HepG2 (cell line): ENCODE data around the gene GPC6. TPM values are rescaled to one million over a fixed set of nuclear protein-coding genes. Genes with fewer than 3 reads are reported as not detected.

Experiments used
- ATAC-seq: fragments of 200-7000 bp; cut with Tn5 transposase; 3 replicates; pipeline ENCODE4 v1.9.1; 2020; ENCODE audit warnings: mild to moderate bottlenecking, moderate library complexity
- BruUV-seq: library from RNA; stranded (reverse); fragments of 400-500 nt; replicated peaks from 2 replicates; lab custom pipeline; 2021; lab: Mats Ljungman, UMichigan
- CTCF ChIA-PET: fragments of 300-600 bp; formaldehyde crosslinking; extraction: SDS; loops from one replicate; lab custom pipeline; 2021; ENCODE audit warnings: low total read pairs, inconsistent platforms, low intra/inter-chr PET ratio; lab: Yijun Ruan, JAX
- POLR2A ChIA-PET: fragments of 350-600 bp; sonication (Branson Sonifier 250); formaldehyde crosslinking; loops from one replicate; lab custom pipeline; 2020; ENCODE audit warnings: antibody characterized with exemption, inconsistent platforms; lab: Yijun Ruan, JAX
- DNase-seq: peaks from one replicate; pipeline ENCODE4 v3.0.0-alpha.2; 2015; ENCODE audit warnings: low spot score
- FAIRE-seq: peaks from 3 replicates; lab custom pipeline; 2011; peaks lifted over from hg19 to GRCh38; lab: Jason Lieb, UNC
- H2AFZ ChIP-seq: one replicate; pipeline ENCODE4 v1.6.1; 2011; ENCODE audit warnings: low read length, inconsistent platforms
- H3K27ac ChIP-seq: fragments of 300-600 bp; 3 replicates; pipeline ENCODE4 v1.8.0; 2011; ENCODE audit warnings: mixed run types, mild to moderate bottlenecking, mixed read lengths, low read length, inconsistent platforms; ENCODE audit not compliant: insufficient read depth; ENCODE audit errors: extremely low read length
- H3K27me3 ChIP-seq, 2 experiments: fragments of 200-600 bp in 1 of 2; 2 replicates in 1 of 2; 3 replicates in 1 of 2; pipeline versions ENCODE4 v1.6.0 to v1.8.0; 2011; ENCODE audit warnings: low read length in 2 of 2, mild to moderate bottlenecking in 2 of 2, moderate library complexity in 2 of 2, inconsistent platforms in 1 of 2; ENCODE audit not compliant: insufficient read depth in 2 of 2, control insufficient read depth in 1 of 2
- H3K36me3 ChIP-seq, 2 experiments: fragments of 200-600 bp in 1 of 2; replicated peaks in 1 of 2; 2 replicates in 1 of 2; 3 replicates in 1 of 2; pipeline versions ENCODE4 v1.5.1 to v1.8.0; 2011; ENCODE audit warnings: low read length in 2 of 2, inconsistent platforms in 1 of 2; ENCODE audit not compliant: insufficient read depth in 2 of 2, control insufficient read depth in 1 of 2
- H3K4me1 ChIP-seq: 2 replicates; pipeline ENCODE4 v1.5.1; 2012; ENCODE audit warnings: low read length, inconsistent platforms; ENCODE audit not compliant: insufficient read depth
- H3K4me2 ChIP-seq: 2 replicates; pipeline ENCODE4 v1.6.0; 2011; ENCODE audit warnings: low read depth, low read length, inconsistent platforms
- H3K4me3 ChIP-seq, 3 experiments: fragments of 200-600 bp in 1 of 3; sonication (generic), shearing (Covaris generic) in 1 of 3; replicated peaks in 1 of 3; 2 replicates each; pipeline ENCODE4 v1.5.1; 2011 to 2016; ENCODE audit warnings: low read length in 3 of 3, inconsistent platforms in 2 of 3, low read depth in 2 of 3, mild to moderate bottlenecking in 2 of 3, control low read depth in 1 of 3, mixed read lengths in 1 of 3; ENCODE audit not compliant: insufficient read depth in 1 of 3
- H3K79me2 ChIP-seq: one replicate; pipeline ENCODE4 v1.6.1; 2011; ENCODE audit warnings: low read length, inconsistent platforms; ENCODE audit not compliant: insufficient read depth
- H3K9ac ChIP-seq: 2 replicates; pipeline ENCODE4 v1.6.0; 2011; ENCODE audit warnings: mild to moderate bottlenecking, low read depth, low read length, inconsistent platforms; ENCODE audit not compliant: insufficient read depth
- H3K9me3 ChIP-seq: 2 replicates; pipeline ENCODE4 v1.5.1; 2012; ENCODE audit warnings: mild to moderate bottlenecking, low read length
- H4K20me1 ChIP-seq: 2 replicates; pipeline ENCODE4 v1.6.0; 2011; ENCODE audit warnings: inconsistent platforms, mild to moderate bottlenecking, low read length, moderate library complexity; ENCODE audit not compliant: insufficient read depth
- ARID5B ChIP-seq: IDR thresholded peaks from 2 replicates; pipeline ENCODE4 v1.4.0; 2020; ENCODE audit warnings: mild to moderate bottlenecking, missing genetic modification reagents
- ZNF446 ChIP-seq: sonication (generic); formaldehyde crosslinking; IDR thresholded peaks from 2 replicates; pipeline ENCODE4 v1.5.0; 2020; ENCODE audit warnings: mild to moderate bottlenecking, missing genetic modification reagents
- ZNF7 ChIP-seq: IDR thresholded peaks from 2 replicates; pipeline ENCODE4 v1.6.1; 2016; ENCODE audit warnings: missing biosample characterization, missing genetic modification reagents
- WGBS: methylation state at CpG from one replicate; pipeline ENCODE4 v1.1.6; 2017; ENCODE audit warnings: low lambda C conversion rate; 5-methylcytosine and 5-hydroxymethylcytosine counted together
- in situ Hi-C: cut with HindIII; loops from 2 replicates; pipeline ENCODE4 v1.10.0; 2017; ENCODE audit warnings: low pct_unique_long_range_greater_than_20kb; ENCODE audit not compliant: extremely low pct_ligation_motif_present
- intact Hi-C: fragments of 100-400 bp; cut with micrococcal nuclease; formaldehyde crosslinking; loops from one replicate; pipeline ENCODE4 v1.10.0; 2022; ENCODE audit not compliant: unreplicated experiment
- polyA plus RNA-seq, 8 experiments: library from polyadenylated mRNA; depleted of rRNA in 3 of 8; stranded (reverse) in 7 of 8; unstranded in 1 of 8; fragments of >200 nt; fragmentation: Illumina TruSeq in 4 of 8; extraction: Trizol in 4 of 8; gene quantifications; 2 replicates each; pipeline versions ENCODE4 v1.2.1 to v1.2.3, GENCODE V29; 2011 to 2016; ENCODE audit warnings: low read depth in 4 of 8, missing spikeins in 1 of 8, mixed read lengths in 1 of 8; ENCODE audit not compliant: insufficient read depth in 1 of 8
- total RNA-seq, 5 experiments: library from RNA; depleted of rRNA; stranded (reverse); fragments of >200 nt; fragmentation: Illumina TruSeq; extraction: Trizol; gene quantifications; 2 replicates each; pipeline ENCODE4 v1.2.3, GENCODE V29; 2016; ENCODE audit warnings: low read depth in 1 of 5

Gene GPC6
- total and polyA plus RNA-seq, 2 of the 13 experiments (the other 11 are each of a cell fraction or from before 2014, with no cell fraction given) = 24.5 to 33.9 TPM

GRCh38 chr13:93729383-93729782, 502.8 kb downstream of the GPC6 start:
- intact Hi-C loops = no loop called here
- CTCF ChIA-PET = no interaction called here
- no TSS peak for BruUV-seq

More at GRCh38 chr13:93729383-93729782, 502.8 kb downstream of the GPC6 start:
- Histone ChIP-seq H3K79me2 (no peaks in the 10 kb centered on the region), H3K27ac (no peak overlapping the region), H3K9me3 (no peaks in the 10 kb centered on the region), H3K9ac (no peak overlapping the region), H3K4me3 (no peak overlapping the region), H3K36me3 (no peaks in the 10 kb centered on the region), H3K4me2 (no peak overlapping the region), H3K4me1 (peaks cover 30% of the 10 kb centered on the region), H3K27me3 (no peaks in the 10 kb centered on the region), H4K20me1 (no peaks in the 10 kb centered on the region), H2AFZ (no peak overlapping the region)
- ATAC-seq = no peak
- no peak for DNase-seq
- FAIRE-seq = no peak
- in situ Hi-C loops = no loop called here
- WGBS = 96% methylated on average over 2 of the region's 2 CpGs
- peak; percentile 94 for TF ChIP-seq ZNF7 (CRISPR knock-in tag)
- no peak for TF ChIP-seq ZNF446 (CRISPR knock-in tag)
- TF ChIP-seq ARID5B (CRISPR knock-in tag) = peak; percentile 27; the same call in 1 of the 2 replicates
- TF ChIP-seq, all 625 proteins: peak for 2
- POLR2A ChIA-PET = no interaction called here
